Ishikawa (cell line): ENCODE data around the gene ULK4.

Experiments used
- NFIC ChIP-seq: IDR thresholded peaks from 2 replicates; pipeline ENCODE4 v1.6.1; 2012
- RAD21 ChIP-seq: IDR thresholded peaks from 2 replicates; pipeline ENCODE4 v1.6.1; 2012; ENCODE audit warnings: low read depth
- TAF1 ChIP-seq: IDR thresholded peaks from 2 replicates; pipeline ENCODE4 v1.6.1; 2012; ENCODE audit warnings: low read depth, mild to moderate bottlenecking
- ZBTB7A ChIP-seq: IDR thresholded peaks from 2 replicates; pipeline ENCODE4 v1.6.1; 2012; ENCODE audit warnings: low read depth

GRCh38 chr3:41430886-41431285, 531.0 kb downstream of the ULK4 start:
- no peak for TF ChIP-seq ZBTB7A
- no peak for TF ChIP-seq TAF1
- TF ChIP-seq RAD21, result no peak
- TF ChIP-seq NFIC, result no peak
